Kidney (tissue), 14 donors: ENCODE data around the gene CD44. TPM values are rescaled to one million over a fixed set of nuclear protein-coding genes. Genes with fewer than 3 reads are reported as not detected.
A peak's percentile ranks its signal among the peaks of the same experiment; 100 is the strongest.

ENCODE experiments used
- DNase-seq, 5 donors: peaks; one replicate each; pipeline ENCODE4 v3.0.0-alpha.2; 2013 to 2020
- FAIRE-seq: peaks from 2 replicates; lab custom pipeline; 2012; peaks lifted over from hg19 to GRCh38; lab: Jason Lieb, UNC
- H3K27ac ChIP-seq, 2 donors: one replicate each; pipeline ENCODE4 v1.7.0; 2013; ENCODE audit warnings: low read depth in 2 of 2, low read length in 2 of 2, inconsistent platforms in 1 of 2
- H3K27me3 ChIP-seq: one replicate; pipeline ENCODE4 v1.7.1; 2013; ENCODE audit warnings: low read length, inconsistent platforms; ENCODE audit not compliant: control insufficient read depth, insufficient read depth
- H3K36me3 ChIP-seq, 3 donors: one replicate each; pipeline versions ENCODE4 v1.7.0 to v1.7.1; 2013; ENCODE audit warnings: low read length in 3 of 3, control low read depth in 1 of 3, inconsistent platforms in 1 of 3; ENCODE audit not compliant: insufficient read depth in 3 of 3, control insufficient read depth in 2 of 3
- H3K4me1 ChIP-seq, 3 donors: one replicate each; pipeline versions ENCODE4 v1.7.0 to v1.7.1; 2013; ENCODE audit warnings: low read length in 3 of 3, inconsistent platforms in 1 of 3, low read depth in 1 of 3; ENCODE audit not compliant: control insufficient read depth in 2 of 3, insufficient read depth in 2 of 3
- H3K4me3 ChIP-seq, 3 donors: one replicate each; pipeline versions ENCODE4 v1.7.0 to v1.8.1; 2013; ENCODE audit warnings: low read length in 3 of 3, control low read depth in 1 of 3, inconsistent platforms in 1 of 3
- H3K9ac ChIP-seq, 3 donors: one replicate each; pipeline versions ENCODE4 v1.7.0 to v1.7.1; 2013; ENCODE audit warnings: low read length in 3 of 3, control low read depth in 1 of 3, inconsistent platforms in 1 of 3
- H3K9me3 ChIP-seq, 3 donors: one replicate each; pipeline versions ENCODE4 v1.7.0 to v1.7.1; 2013; ENCODE audit warnings: low read length in 3 of 3, control low read depth in 1 of 3, inconsistent platforms in 1 of 3; ENCODE audit not compliant: control insufficient read depth in 2 of 3, insufficient read depth in 1 of 3
- intact Hi-C: fragments of 100-400 bp; cut with DNase I; formaldehyde crosslinking; loops from one replicate; pipeline ENCODE4 v1.11.1; 2022
- polyA plus RNA-seq: library from polyadenylated mRNA; stranded (reverse); fragments of 350-450 nt; fragmentation: Illumina TruSeq; extraction: RNeasy Lipid Tissue Mini Kit (QIAGEN cat#74804); gene quantifications from one replicate; pipeline ENCODE4 v1.2.3, GENCODE V29; 2014; ENCODE audit warnings: low read depth, low replicate concordance; ENCODE audit not compliant: insufficient read depth
- total RNA-seq: library from RNA; stranded (reverse); fragmentation: NEBNext Ultra II Directional; extraction: Animal tissue kit (Norgen Biotek cat#: 25700); gene quantifications from one replicate; pipeline ENCODE4 v1.2.1, GENCODE V29; 2021
- TF ChIP-seq, protein P1 (sequence below): IDR thresholded peaks from 3 replicates; pipeline ENCODE4 v1.5.1; 2012; ENCODE audit warnings: mild to moderate bottlenecking, moderate library complexity, borderline replicate concordance; ENCODE audit not compliant: insufficient read depth; ENCODE audit errors: extremely low read depth
- donor health status: control.
- donor health status: control.
- donor health status: control.
- donor health status: control.
- donor health status: control.
- donor health status: DM: yes; HTN: yes; CAD: no.
- donor health status: Normal renal cell carcinoma (clear cell type).

CD44 gene
- total and polyA plus RNA-seq, 2 donors from 2014 or later: 13.8 to 235 TPM

DNA sequence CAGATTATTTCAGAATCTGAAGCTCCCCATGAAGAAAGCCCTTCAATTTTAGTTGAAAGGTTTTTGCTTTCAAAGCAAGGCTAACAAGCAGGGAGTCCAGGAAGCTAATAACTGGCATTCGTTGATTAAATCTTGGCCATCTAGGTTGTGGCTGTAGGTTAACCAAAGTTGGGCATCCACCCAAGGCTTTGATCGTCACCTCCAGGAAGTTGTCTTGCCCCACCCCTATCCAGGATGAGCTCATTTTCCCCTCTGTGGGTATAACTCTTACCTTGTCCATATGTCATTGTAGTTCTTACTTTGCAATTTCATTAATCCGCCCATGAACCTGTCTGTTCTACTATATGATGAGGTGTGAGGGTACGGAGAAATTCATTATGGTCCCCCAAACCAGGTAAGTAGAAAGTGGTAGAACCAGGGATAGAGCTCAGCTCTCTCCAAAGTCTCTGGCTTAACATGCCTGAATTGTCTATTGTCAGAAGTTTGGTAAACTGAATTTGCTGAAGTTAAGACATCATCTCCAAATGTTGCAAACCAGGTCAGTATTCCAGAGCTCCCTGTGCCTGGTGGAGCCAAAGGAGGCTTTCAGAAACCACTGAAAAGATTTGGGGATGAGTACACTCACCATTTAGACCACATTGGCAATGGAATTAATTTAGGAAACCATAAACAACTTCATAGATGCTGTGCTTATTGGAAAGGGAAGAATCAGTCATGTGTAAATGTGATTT, 97.1 kb downstream of the CD44 start:
- no peaks in the 10 kb centered on the region for H3K4me1 ChIP-seq
- H3K36me3 ChIP-seq: no peaks in the 10 kb centered on the region
- TF ChIP-seq, protein P1, sequence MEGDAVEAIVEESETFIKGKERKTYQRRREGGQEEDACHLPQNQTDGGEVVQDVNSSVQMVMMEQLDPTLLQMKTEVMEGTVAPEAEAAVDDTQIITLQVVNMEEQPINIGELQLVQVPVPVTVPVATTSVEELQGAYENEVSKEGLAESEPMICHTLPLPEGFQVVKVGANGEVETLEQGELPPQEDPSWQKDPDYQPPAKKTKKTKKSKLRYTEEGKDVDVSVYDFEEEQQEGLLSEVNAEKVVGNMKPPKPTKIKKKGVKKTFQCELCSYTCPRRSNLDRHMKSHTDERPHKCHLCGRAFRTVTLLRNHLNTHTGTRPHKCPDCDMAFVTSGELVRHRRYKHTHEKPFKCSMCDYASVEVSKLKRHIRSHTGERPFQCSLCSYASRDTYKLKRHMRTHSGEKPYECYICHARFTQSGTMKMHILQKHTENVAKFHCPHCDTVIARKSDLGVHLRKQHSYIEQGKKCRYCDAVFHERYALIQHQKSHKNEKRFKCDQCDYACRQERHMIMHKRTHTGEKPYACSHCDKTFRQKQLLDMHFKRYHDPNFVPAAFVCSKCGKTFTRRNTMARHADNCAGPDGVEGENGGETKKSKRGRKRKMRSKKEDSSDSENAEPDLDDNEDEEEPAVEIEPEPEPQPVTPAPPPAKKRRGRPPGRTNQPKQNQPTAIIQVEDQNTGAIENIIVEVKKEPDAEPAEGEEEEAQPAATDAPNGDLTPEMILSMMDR: no peak
- no peak for DNase-seq
- H3K4me3 ChIP-seq: no peak overlapping the region
- FAIRE-seq: no peak
- H3K9ac ChIP-seq: no peak overlapping the region
- no peaks in the 10 kb centered on the region for H3K27me3 ChIP-seq
- intact Hi-C loops: no loop called here
- H3K9me3 ChIP-seq: no peaks in the 10 kb centered on the region
- no peak overlapping the region for H3K27ac ChIP-seq

DNA sequence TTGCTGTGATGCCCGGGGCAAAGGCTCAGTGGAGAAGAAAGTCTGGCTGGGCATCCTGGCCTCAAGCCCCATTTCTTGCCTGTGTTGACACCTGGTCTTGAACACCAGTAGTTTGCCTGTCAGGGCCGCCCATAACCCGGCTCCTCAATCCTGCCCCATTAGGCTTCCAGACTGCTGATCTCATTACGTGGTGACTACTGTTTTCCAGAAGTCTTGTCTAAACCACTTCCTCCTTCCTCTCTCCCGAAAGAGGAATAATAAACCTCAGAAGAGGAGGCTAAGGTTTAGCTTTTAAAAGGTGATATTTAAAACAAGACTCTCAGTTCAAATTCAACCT, 97.7 kb downstream of the CD44 start:
- H3K9ac ChIP-seq: no peak overlapping the region
- no peaks in the 10 kb centered on the region for H3K36me3 ChIP-seq
- peak in 1 of 5 donors; percentile 69 for DNase-seq
- FAIRE-seq: no peak
- intact Hi-C loops: no loop called here
- H3K27ac ChIP-seq: no peak overlapping the region
- TF ChIP-seq, protein P1: no peak
- H3K9me3 ChIP-seq: no peaks in the 10 kb centered on the region
- H3K27me3 ChIP-seq: no peaks in the 10 kb centered on the region
- no peak overlapping the region for H3K4me3 ChIP-seq
- H3K4me1 ChIP-seq: no peaks in the 10 kb centered on the region

DNA sequence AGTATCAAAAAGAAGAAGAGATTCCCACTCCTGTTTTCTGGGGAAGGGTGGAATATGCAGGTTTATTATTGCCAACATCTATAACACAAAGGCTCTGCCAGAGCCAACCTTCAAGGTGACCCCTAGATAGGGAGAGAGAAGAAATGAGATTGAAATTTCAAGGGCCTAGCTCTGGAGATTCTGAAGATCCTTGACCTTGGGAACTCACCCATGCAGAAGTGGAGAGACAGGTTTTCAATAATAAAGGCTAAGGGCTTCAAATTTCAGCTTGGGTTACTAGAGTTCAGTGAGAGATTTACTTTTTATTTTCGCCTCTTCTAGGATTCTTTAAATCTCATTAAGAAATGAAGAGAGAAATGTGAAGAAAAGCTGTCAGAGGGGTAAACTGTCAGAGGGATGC, 98.4 kb downstream of the CD44 start:
- Histone ChIP-seq H3K9me3 (no peaks in the 10 kb centered on the region), H3K36me3 (no peaks in the 10 kb centered on the region), H3K27me3 (no peaks in the 10 kb centered on the region), H3K4me1 (no peaks in the 10 kb centered on the region), H3K9ac (no peak overlapping the region), H3K27ac (no peak overlapping the region), H3K4me3 (no peak overlapping the region)
- DNase-seq (peak in 2 of 5 donors; percentile 44), FAIRE-seq (no peak)
- TF ChIP-seq, protein P1: no peak
- intact Hi-C loops: no loop called here
